Smooth muscle cell (in vitro differentiated cells): ENCODE results near the gene EXOC6. TPM values are rescaled to one million over a fixed set of nuclear protein-coding genes. Genes with fewer than 3 reads are reported as not detected.
"Not testable (repeated sequence)": the region's sequence is repeated elsewhere in the genome, so short reads cannot be mapped to it uniquely, and the experiment has no call there.

Experiments
- DNase-seq: peaks from one replicate; lab custom pipeline; 2025; ENCODE audit not compliant: unreplicated experiment; lab: John Stamatoyannopoulos, UW
- H2AFZ ChIP-seq: fragments of 200-600 bp; sonication (generic); 2 replicates; pipeline ENCODE4 v1.6.0; 2016; ENCODE audit warnings: antibody characterized with exemption, low read depth, mild to moderate bottlenecking
- H3F3A ChIP-seq: fragments of 200-600 bp; sonication (generic); 2 replicates; pipeline ENCODE4 v1.6.0; 2017; ENCODE audit warnings: antibody characterized with exemption, low read depth
- H3K27ac ChIP-seq: fragments of 200-600 bp; sonication (generic); 2 replicates; pipeline ENCODE4 v1.5.1; 2016; ENCODE audit warnings: low read depth, mild to moderate bottlenecking
- H3K27me3 ChIP-seq: fragments of 200-600 bp; sonication (generic); 2 replicates; pipeline ENCODE4 v1.6.1; 2016; ENCODE audit warnings: low read depth, mild to moderate bottlenecking
- H3K36me3 ChIP-seq: fragments of 200-600 bp; sonication (generic); 2 replicates; pipeline ENCODE4 v1.5.1; 2016; ENCODE audit warnings: low read depth
- H3K4me1 ChIP-seq: fragments of 200-600 bp; sonication (generic); 2 replicates; pipeline ENCODE4 v1.5.1; 2016; ENCODE audit warnings: low read depth
- H3K4me2 ChIP-seq: fragments of 200-600 bp; sonication (generic); 2 replicates; pipeline ENCODE4 v1.6.0; 2016; ENCODE audit warnings: mild to moderate bottlenecking
- H3K4me3 ChIP-seq: fragments of 200-600 bp; sonication (generic); 2 replicates; pipeline ENCODE4 v1.5.1; 2016; ENCODE audit warnings: mild to moderate bottlenecking
- H3K79me2 ChIP-seq: fragments of 200-600 bp; sonication (generic); 2 replicates; pipeline ENCODE4 v1.6.0; 2016; ENCODE audit warnings: low read depth, mild to moderate bottlenecking
- H3K9ac ChIP-seq: fragments of 200-600 bp; sonication (generic); 2 replicates; pipeline ENCODE4 v1.6.0; 2016; ENCODE audit warnings: low read depth
- H3K9me3 ChIP-seq: fragments of 200-600 bp; sonication (generic); replicated peaks from 2 replicates; pipeline ENCODE4 v1.5.1; 2016; ENCODE audit warnings: low read depth
- H4K20me1 ChIP-seq: fragments of 200-600 bp; sonication (generic); 2 replicates; pipeline ENCODE4 v1.6.0; 2016; ENCODE audit warnings: low read depth
- CTCF ChIP-seq: fragments of 200-600 bp; sonication (generic); IDR thresholded peaks from 2 replicates; pipeline ENCODE4 v1.5.1; 2017; ENCODE audit warnings: borderline replicate concordance, mild to moderate bottlenecking, antibody characterized with exemption; ENCODE audit not compliant: insufficient read depth, poor library complexity, severe bottlenecking
- WGBS: methylation state at CpG from one replicate; pipeline ENCODE4 v1.1.7; 2016; ENCODE audit warnings: low lambda C conversion rate; 5-methylcytosine and 5-hydroxymethylcytosine counted together
- polyA plus RNA-seq: library from polyadenylated mRNA; unstranded; fragments of >200 nt; fragmentation: Nextera tagmentation; extraction: Ambion mirVana; gene quantifications from 2 replicates; pipeline ENCODE4 v1.2.1, GENCODE V29; 2016
- total RNA-seq: library from RNA; depleted of rRNA; stranded (reverse); fragments of >200 nt; gene quantifications from 2 replicates; pipeline ENCODE4 v1.2.3, GENCODE V29; 2014

The EXOC6 gene
- total and polyA plus RNA-seq, 2 experiments from 2014 or later: 1.7 to 5.2 TPM

GRCh38 chr10:92937876-92938275 lies 89.6 kb downstream of the EXOC6 start:
- Histone ChIP-seq H3K9me3 (no peaks in the 10 kb centered on the region), H3K27ac (no peak overlapping the region), H3K36me3 (no peaks in the 10 kb centered on the region), H3K4me2 (no peak overlapping the region), H3K79me2 (no peaks in the 10 kb centered on the region), H3F3A (no peaks in the 10 kb centered on the region), H2AFZ (no peak overlapping the region), H3K9ac (no peak overlapping the region), H3K27me3 (no peaks in the 10 kb centered on the region), H3K4me1 (no peaks in the 10 kb centered on the region), H3K4me3 (no peak overlapping the region), H4K20me1 (no peaks in the 10 kb centered on the region)
- TF ChIP-seq CTCF: no peak
- no peak for DNase-seq

DNA sequence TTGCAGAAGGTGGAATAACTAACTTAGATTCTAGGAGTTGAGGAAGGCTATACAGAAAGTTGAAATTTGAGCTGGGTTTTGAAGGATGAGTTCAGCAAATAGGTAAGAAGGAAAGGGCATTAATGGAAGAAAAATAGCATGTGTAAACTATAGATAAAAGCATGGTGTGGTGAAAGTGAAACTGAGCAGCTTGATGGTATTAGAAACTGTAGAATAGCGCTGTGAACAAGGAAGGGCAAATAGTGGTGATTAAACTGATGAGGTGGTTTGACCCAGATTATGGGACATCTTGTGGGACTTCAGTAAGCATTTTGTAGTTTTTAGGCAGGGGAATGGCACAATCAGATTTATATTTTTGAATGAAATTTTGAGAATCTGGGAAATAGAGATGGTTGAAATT lies 90.5 kb downstream of the EXOC6 start:
- H3K4me1 ChIP-seq: no peaks in the 10 kb centered on the region
- no peaks in the 10 kb centered on the region for H3K9me3 ChIP-seq
- H3K27ac ChIP-seq: no peak overlapping the region
- WGBS: 100% methylated on average over 1 of the region's 1 CpG
- H3K4me2 ChIP-seq: no peak overlapping the region
- TF ChIP-seq CTCF: no peak
- no peaks in the 10 kb centered on the region for H4K20me1 ChIP-seq
- no peaks in the 10 kb centered on the region for H3K36me3 ChIP-seq
- no peaks in the 10 kb centered on the region for H3F3A ChIP-seq
- no peak overlapping the region for H3K4me3 ChIP-seq
- DNase-seq: no peak
- no peaks in the 10 kb centered on the region for H3K27me3 ChIP-seq
- no peak overlapping the region for H2AFZ ChIP-seq
- no peak overlapping the region for H3K9ac ChIP-seq
- no peaks in the 10 kb centered on the region for H3K79me2 ChIP-seq

DNA sequence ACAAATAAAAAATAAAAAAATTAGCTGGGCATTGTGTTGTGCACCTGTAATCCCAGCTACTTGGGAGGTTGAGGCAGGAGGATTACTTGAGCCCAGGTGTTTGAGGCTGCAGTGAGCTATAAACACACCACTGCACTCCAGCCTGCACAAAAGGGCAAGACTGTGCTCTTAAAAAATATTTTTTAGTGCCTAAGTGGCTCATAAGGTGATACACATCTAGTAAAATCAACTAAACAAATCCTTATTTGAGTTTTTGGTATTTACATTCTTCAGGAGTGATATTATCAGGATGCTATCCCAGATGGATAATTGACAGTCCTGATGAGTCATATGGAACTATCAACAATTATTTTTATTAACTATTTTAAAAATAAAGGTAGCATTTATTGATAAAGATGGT lies 93.9 kb downstream of the EXOC6 start:
- Histone ChIP-seq H2AFZ (no peak overlapping the region), H3K4me1 (no peaks in the 10 kb centered on the region), H3K27me3 (no peaks in the 10 kb centered on the region), H3K4me3 (no peak overlapping the region), H3K4me2 (no peak overlapping the region), H3K27ac (no peak overlapping the region), H3K36me3 (no peaks in the 10 kb centered on the region), H3K9me3 (no peaks in the 10 kb centered on the region), H4K20me1 (no peaks in the 10 kb centered on the region), H3K9ac (no peak overlapping the region), H3F3A (no peaks in the 10 kb centered on the region), H3K79me2 (no peaks in the 10 kb centered on the region)
- no peak for DNase-seq
- TF ChIP-seq CTCF: no peak

- 96% methylated on average over 3 of the region's 3 CpGs for WGBS
These were observed 98.2 kb downstream of the EXOC6 start for GRCh38 chr10:92946491-92946890.

GRCh38 chr10:92952573-92952972 lies 104.3 kb downstream of the EXOC6 start:
- not testable (repeated sequence) for H3K4me3 ChIP-seq, H4K20me1 ChIP-seq, H3K36me3 ChIP-seq, H3K4me2 ChIP-seq, H3K9me3 ChIP-seq, H3F3A ChIP-seq, H3K27ac ChIP-seq, H3K79me2 ChIP-seq, H2AFZ ChIP-seq, H3K27me3 ChIP-seq, H3K4me1 ChIP-seq, DNase-seq, H3K9ac ChIP-seq

More at GRCh38 chr10:92946491-92946890, 98.2 kb downstream of the EXOC6 start:
- H3F3A ChIP-seq: no peaks in the 10 kb centered on the region
- no peak overlapping the region for H3K27ac ChIP-seq
- no peak overlapping the region for H2AFZ ChIP-seq
- H4K20me1 ChIP-seq: no peaks in the 10 kb centered on the region
- no peaks in the 10 kb centered on the region for H3K27me3 ChIP-seq
- no peak for TF ChIP-seq CTCF
- no peaks in the 10 kb centered on the region for H3K4me1 ChIP-seq
- DNase-seq: no peak
- no peak overlapping the region for H3K9ac ChIP-seq
- H3K36me3 ChIP-seq: no peaks in the 10 kb centered on the region
- no peaks in the 10 kb centered on the region for H3K79me2 ChIP-seq
- no peak overlapping the region for H3K4me3 ChIP-seq
- no peaks in the 10 kb centered on the region for H3K9me3 ChIP-seq
- H3K4me2 ChIP-seq: no peak overlapping the region
